D341Med (cell line): ENCODE results near the gene PRKCA.
"Not testable (repeated sequence)": the region's sequence is repeated elsewhere in the genome, so short reads cannot be mapped to it uniquely, and the experiment has no call there.

Experiments used
- DNase-seq: peaks from one replicate; pipeline ENCODE4 v3.0.0; 2012; ENCODE audit warnings: low spot score

Gene PRKCA

DNA sequence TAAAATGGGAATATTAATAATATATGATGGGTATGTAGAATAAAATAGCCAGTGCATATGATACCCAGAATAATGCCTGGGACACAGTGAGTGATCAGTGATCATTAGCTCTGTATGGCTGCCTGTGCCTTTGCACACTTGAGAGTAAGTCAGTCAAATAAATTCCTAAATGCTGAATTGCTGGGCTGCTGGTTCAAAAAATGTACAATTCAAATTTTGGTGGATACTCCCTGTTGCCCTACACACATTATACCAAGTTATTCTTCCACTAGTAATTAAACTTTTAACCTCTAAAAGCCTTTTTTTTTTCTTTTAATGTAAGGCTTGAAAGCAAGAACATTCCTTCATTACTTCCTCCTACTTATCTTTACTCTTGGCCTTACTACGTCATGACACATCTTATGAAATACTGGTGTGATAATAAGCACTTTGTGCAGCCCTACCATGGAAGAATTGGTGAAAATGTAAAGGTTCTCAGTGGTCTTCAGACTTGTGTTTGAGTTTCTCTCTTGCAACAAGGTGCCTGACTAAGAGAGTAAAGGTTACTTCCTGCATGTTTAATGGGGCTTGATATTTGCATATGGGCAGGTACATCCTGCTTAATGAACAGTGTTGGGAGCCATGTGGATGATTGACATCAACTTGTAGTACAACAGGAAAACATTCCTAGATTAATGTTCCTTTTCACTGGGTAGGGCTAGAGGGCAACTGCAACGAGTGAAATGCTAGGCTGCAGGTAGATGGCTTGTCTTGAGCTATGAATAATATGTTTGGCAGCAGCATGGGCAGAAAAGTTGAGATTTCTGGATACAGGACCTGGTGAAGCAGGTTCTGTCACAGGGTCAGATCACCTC lies 84.3 kb downstream of the PRKCA start:
- DNase-seq: no peak

DNA sequence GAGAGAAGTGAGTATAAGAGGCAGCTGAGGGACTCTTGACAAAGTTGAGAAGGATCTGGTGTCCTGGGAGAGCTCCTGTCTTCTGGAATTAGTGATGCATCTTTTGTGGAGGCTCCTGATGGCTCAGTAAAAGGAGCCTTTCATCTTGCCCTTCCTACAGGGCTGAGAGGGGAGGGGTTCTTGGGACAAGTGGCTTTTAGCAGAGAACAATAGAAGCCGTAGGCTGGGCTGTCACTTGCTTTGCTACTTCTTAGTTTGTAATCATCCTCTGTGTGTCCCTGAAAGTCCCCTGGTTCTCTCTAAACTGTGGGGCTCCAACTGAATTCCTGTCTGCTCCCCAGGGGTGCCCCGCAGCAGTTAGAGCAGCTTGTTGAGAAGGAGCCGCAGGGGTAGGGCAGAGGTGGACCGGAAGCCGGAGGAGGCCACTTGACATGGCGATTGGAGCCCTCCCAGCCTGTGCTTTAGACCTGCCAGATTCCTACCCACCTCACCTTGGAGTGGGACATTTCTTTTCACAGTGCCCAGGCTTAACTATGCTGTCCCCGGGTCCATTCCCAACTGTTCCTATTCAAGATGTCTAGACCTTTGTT lies 85.1 kb downstream of the PRKCA start:
- no peak for DNase-seq

DNA sequence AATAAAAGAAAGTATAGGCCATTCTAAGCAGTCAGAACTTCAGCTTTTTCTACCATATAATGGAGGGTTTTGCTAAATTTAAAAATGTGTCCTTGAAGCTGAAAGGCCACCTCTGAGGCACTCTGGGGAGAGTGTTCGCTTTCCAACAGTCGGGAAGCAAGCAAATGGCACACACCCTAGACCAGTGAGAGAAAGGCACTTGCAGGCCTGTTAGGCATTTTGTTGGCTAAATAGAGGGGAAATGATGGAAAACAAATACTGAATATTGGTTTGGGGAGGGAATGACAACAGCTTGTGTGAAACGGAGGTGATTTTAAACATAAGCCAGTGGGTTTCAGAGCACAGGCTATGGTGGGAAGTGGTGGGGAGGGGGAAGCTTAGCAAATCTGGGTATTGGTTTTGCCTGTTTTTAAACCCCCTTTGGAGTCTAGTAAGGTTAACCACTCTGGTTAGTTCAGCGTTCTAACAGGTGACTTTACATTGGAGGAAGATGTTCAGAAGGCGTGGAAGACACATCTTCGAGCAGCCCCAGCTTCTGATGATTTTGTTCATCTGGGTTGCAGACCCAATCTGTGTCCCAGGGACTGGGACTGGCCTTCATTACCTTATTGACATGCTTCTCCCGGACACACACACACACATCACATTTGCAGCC lies 90.5 kb downstream of the PRKCA start:
- DNase-seq: no peak

DNA sequence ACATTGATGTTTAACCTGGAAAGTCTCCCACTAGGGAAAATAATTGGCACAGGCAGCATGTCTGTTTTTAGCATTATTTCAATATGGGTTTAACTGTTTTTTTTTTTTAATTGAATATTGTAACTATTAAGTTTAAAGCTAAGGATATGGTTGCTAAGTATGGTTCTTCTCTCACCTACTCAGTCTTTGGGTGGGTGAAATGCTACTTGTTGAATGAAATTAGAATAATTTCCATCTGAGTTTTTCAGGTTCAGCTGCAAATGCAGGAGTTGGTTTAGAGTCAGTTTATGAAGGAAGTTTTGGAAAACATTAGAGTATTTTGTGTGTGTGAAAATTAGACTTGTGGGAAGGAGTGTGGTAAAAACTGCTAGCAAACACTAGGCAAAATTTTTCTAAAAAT lies 93.5 kb downstream of the PRKCA start:
- no peak for DNase-seq

DNA sequence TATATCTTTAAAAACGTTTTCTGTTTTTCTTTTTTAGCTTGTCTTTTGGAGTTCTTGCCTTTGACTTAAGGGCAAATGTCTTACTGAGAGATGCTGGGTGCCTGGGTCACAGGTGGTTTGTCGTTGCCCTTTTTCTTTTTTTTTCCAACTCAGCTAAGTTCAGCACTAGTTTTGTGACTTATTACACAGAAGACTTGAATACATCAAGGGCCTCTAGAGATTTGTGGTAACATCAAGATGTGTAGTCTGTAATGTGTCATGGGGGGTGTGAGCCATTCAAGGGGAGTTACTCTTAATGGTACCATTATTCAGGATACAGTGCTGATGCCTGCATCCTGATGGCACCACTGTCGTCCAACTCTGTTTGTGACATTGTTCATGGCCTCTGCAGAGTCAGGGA lies 95.1 kb downstream of the PRKCA start:
- no peak for DNase-seq

DNA sequence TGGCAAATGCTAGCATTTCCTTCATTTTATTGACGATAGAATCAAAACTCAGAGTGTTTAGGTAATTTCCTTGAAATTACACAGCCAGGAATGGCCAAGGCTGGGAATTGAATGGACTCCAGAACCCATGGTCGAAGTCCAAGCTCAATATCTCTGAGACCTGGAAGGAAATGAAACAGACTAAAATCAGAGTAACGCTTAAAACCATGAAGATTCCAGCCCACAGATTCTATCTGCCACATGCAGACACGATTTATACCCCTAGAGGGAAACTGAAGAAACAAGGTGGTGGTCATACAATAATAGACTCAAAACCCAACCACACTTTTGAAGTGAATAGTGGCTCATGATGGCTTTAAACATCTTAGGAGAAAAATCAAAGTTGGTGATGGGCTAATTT lies 95.6 kb downstream of the PRKCA start:
- no peak for DNase-seq

DNA sequence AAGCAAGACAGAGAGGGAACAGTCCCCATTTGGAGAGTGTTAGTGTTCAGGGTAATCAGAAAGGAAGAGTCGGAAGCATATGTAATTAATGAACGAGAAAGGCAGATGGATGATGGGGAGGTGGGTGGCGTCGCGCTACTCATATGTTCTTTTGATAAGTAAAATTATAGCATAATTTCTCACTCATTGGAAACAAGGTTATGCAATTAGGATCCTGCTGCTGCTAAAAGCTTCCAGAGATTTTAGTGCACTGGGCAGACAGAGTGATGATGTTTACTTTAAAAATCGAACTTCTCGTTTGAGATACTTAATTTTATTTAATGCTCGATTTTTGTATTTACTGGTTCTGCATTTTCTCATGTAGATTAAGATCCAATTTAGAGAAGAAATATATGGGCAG lies 96.2 kb downstream of the PRKCA start:
- DNase-seq: no peak

DNA sequence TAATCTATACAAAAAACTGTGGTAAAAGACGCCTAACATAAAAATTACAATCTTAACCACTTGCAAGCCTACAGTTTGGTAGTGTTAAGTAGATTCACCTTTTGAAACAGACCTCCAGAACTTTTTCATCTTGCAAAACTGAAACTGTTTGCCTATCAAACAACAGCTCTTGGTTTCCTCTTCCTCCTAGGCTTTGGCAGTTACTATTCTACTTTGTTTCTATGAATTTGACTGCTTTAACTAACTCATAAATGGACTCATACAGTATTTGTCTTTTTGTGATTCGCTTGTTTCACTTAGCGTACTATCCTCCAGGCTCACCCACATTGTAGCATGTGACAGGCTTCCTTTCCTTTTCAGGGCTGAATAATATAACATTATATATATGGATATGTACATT lies 97.0 kb downstream of the PRKCA start:
- DNase-seq: no peak

DNA sequence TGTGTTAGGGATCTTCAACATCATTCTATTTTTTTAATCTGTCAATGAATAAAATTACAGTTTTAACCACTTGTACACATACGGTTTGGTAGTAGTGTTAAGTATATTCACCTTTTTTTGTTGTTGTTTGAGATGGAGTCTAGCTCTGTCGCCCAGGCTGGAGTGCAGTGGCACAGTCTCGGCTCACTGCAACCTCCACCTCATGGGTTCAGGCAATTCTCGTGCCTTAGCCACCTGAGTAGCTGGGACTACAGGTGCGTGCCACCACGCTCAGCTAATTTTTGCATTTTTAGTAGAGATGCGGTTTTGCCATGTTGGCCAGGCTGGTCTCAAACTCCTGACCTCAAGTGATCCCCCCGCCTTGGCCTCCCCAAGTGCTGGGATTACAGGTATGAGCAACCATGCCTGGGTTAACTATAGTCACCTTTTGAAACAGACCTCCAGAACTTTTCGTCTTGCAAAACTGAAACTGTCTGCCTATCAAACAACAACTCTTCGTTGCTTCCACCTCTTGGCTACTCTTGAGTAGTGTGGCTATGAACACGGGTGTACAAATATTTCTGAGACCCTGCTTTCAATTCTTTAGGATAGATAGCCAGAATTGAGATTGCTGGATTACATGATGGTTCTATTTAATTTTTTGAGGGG lies 97.8 kb downstream of the PRKCA start:
- not testable (repeated sequence) for DNase-seq

DNA sequence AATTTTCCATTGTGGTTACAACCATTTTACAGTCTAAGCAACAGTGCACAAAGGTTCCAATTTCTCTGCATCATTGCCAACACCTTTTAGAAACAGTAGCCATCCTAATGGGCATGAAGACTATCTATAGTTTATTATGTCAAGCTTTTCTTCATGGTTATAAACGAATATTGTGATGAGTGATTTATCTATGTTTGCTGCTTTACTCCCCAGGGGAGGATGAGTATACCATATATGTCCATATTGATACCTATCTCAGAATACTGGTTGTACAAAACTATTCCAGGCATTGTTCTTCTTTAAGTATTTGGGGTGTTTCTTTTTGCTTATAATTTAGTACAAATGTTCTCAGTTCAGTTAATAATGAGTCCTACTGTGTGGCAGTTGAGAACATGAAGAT lies 98.3 kb downstream of the PRKCA start:
- no peak for DNase-seq

DNA sequence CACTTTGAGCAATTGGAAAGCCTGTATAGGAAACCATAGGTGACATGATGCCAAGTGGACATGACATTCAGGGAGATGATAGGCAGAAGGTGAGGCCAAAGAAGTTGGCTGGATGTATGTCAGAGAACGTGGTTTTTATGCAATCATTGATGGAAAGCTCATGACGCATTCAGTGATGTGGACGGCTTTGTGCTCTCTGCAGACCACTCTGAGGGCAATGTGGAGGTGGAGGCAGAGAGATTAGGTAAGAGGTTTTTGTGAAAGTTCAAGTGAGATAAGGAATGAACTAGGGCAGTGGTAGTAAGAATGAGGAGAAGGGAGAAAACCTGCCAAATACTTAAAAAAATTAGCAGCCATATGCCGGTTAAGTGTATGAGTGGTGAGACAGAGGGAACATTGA lies 99.0 kb downstream of the PRKCA start:
- DNase-seq: no peak

DNA sequence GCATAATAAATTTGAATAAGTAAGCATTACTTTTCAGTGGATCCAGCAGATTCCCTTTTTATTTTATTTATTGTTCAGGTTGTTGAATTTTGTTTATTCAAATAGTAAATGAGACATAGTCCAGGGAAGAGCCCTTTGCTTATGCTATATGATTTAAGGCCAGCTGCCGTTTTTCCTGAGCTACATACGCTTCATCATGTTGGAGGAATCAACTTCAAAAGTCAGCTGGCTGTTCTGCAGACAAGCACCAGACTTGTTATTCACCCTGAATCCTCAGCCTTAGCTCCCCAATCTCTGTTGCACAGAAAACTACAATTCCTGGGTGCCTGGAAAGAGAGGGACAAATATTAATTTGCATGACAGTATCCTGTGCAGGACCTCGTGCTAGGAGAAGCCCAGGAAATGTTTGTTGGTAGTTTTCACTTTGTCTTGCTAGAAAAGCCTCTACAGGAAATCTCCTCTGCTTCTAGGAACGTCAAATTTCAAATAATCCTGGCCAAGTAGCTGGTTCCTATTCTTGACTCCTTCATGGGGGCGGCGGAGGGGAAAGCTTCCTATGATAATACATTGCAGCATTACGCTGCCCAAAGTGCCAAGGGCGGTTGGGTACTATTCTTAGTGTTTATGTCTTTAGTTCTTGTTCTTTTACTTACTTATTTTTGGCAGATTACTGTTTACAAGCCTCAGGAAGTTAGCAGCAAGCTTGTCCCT lies 101.6 kb downstream of the PRKCA start:
- no peak for DNase-seq

DNA sequence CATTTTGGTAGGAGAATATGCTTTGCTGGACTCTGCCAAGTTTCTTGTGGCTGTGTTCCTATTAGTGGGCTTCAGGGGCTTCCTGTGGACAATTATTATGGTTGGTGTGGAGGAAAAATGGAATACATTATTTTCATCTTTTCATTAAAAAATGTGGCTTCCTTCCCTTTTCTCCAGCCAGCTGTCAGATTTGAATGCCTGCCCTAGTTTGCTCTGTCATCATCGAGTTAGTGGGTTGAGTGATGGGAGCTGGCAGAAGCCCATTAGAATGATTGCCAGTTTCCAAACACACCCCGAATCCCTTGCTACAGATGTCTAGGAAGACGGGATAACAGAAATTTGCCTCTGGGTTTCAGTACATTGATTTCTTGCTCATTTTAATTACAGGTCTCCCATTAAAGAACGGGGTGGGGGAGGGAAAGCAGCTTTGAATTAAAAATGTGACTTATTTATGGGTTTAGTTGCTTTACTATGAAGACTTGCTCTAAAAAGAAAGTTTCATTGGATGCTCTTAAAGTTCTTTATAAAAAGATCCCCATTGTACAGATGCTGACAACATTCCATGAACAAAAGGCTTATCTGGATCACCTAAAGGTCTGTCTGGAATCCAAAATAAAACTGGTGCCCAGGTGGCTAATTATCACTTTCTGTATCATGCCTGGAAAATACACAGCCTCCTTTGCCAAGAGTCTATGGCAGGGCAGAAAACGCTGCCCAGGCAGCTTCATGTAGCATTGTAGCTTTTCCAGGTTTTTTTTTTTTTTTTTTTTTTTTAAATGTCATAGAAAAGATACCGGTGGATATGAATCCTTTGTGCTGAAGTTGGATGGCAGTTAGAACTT lies 103.6 kb downstream of the PRKCA start:
- DNase-seq: no peak

DNA sequence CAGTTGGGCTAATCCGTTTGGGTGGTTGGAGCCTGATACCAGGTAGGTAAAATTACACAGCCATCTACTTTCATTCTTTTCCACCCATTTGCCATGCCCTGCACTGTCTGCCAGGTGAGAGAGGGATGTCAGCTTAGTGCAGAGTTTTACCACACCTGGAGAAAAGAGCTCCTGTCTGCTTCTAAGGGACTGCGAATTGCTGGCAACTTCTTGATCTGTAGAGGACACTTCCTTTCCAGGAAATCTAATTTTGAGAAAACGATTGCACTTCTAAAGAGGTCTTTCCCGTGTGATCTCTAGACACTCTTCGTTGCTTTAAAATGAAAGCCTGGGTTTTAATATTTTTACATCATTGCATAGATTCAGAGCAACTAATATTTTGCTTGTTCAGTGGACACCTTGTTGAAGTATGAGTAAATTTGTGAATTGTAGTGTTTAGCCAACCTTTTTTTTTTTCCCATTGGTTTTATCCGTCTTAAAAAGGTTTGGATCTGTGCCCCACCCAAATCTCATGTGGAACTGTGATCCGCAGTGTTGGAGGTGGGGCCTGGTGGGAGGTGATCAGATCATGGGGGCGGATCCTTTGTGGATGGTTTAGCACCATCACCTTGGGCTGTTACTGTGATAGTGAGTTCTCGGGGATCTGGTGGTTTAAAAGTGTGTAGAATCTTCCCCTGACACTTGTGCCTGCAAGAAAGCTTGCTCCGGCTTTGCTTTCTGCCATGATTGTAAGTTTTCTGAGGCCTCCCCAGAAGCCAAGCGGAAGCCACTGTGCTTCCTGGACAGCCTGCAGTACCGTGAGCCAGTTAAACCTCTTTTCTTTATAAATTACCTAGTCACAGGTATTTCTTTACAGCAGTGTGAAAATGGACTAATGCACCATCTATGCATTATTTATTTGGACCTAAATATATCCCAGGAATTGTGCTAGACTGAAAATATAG lies 104.6 kb downstream of the PRKCA start:
- DNase-seq: no peak

DNA sequence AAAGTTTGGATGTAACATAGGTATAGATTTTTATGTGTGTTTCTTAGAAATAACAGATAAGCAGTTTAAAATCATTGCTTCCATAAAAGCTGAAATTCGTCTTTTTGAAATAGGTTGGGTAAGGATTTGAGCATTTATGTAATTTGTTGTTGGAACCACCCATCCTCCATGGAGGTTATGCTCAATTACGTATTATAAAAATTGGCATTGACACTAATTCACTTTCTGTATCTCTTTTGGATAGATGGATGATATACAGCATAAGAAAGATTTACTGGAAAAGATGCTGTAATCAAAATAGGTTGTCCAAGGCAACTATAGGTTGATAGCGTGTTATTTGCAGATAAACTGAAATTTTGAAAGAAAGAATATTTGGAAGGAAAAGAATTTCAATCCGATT lies 105.5 kb downstream of the PRKCA start:
- no peak for DNase-seq

DNA sequence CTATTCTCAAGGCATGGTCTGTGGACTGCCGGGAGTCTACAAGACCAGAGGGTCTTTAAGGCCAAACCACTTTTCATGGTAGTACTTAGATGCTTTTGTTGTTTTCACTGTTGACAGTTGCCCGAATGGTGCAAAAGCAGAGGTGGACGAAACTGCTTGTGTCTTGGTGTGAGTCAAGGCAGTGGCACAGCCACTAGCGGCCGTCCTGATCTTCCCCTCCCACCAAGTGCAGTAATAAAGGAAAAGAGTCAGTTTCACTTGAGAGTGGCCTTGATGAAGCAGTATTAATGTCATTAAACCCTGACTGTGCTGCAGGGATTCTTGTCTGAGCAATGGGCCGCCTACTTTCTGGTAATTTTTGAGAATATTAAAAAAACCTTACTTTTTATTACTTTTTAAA lies 109.1 kb downstream of the PRKCA start:
- DNase-seq: no peak

DNA sequence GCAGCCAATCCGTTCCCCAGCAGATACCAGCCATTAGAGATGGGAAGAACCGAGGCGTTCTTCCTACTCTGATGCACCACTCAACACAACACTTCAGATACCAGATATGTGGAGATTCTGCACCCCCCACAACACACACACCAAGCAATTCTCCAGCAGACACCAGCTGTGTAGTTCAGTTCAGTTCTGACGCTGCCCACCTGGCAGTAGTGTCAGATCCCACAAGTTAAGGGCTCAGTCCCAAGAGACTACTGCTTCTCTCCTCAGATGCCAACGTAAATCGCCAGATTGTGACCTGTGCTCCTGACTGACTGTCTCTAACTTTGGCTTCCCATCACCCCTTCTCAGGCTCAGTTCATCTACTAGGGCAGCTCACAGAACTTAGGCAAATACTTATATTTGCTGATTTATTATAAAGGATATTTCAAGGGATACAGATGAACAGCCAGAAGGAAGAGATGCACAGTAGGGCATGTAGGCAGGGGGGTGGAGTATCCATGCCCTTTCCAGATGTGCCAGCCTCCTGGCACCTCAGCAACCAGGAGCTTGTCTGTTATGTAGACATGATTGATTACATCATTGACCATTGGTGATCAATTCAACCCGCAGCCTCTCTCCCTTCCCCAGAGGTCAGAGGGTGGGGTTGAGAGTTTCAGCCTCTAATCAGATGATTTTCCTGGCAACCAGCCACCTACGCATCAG lies 110.6 kb downstream of the PRKCA start:
- DNase-seq: no peak

DNA sequence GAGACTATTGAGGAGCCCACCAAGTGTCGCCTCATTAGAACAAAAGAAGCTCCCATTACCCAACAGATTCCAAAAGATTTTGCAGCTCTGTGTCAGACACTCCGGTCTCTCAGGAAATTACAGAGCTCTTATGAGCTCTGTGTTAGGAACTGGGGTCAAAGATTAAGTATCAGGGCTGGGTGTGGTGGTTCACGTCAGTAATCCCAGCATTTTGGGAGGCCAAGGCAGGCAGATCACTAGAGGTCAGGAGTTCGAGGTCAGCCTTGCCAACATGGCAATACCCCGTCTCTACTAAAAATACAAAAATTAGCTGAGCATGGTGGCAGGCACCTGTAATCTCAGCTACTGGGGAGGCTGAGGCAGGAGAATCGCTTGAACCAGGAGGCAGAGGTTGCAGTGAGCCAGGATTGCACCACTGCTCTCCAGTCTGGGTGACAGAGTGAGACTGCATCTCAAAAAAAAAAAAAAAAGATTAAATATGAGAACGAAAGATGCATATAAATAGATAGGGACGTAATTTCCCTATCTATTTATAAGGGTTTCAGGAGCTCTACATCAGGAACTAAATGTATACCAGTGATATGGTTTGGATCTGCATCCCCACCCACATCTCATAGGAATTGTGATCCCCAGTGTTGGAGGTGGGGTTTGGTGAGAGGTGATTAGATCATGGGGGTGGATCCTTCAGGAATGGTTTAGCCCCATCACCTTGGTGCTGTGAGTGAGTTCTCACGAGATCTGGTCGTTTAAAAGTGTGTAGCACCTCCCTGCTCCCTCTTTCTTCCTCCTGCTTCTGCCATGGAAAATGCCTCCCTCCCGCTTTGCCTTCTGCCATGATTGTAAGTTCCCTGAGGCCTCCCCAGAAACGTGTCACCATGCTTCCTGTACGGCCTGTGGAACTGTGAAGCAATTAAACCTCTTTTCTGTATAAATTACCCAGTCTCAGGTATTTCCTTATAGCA lies 111.4 kb downstream of the PRKCA start:
- no peak for DNase-seq
